Effector memory CD8-positive, alpha-beta T cell (primary cell): Measurements from ENCODE around the gene AP2S1.

ENCODE experiments used
- ATAC-seq: fragments of 150-1000 bp; cut with Tn5 transposase; replicated peaks from 2 replicates; pipeline ENCODE4 v1.10.0; 2021; ENCODE audit warnings: mild to moderate bottlenecking, moderate library complexity
- DNase-seq, 3 experiments: peaks; one replicate each; pipeline ENCODE4 v3.0.0; 2021
- H3K27ac Mint-ChIP-seq, 2 donors: one replicate each; pipeline ENCODE4 v1.8.0; 2022; ENCODE audit warnings: mild to moderate bottlenecking in 2 of 2, mixed read lengths in 2 of 2, moderate library complexity in 2 of 2
- H3K27me3 Mint-ChIP-seq, 2 donors: one replicate each; pipeline ENCODE4 v1.8.0; 2022; ENCODE audit warnings: mixed read lengths in 2 of 2
- H3K36me3 Mint-ChIP-seq: one replicate; pipeline ENCODE4 v1.8.0; 2022; ENCODE audit warnings: mild to moderate bottlenecking, moderate library complexity, mixed read lengths; ENCODE audit not compliant: insufficient read depth
- H3K4me1 Mint-ChIP-seq, 2 donors: one replicate each; pipeline ENCODE4 v1.8.0; 2022; ENCODE audit warnings: low read depth in 2 of 2, mixed read lengths in 2 of 2
- H3K4me3 Mint-ChIP-seq, 2 donors: one replicate each; pipeline ENCODE4 v1.8.0; 2022; ENCODE audit warnings: mild to moderate bottlenecking in 2 of 2, mixed read lengths in 2 of 2, moderate library complexity in 2 of 2
- H3K9me3 Mint-ChIP-seq, 2 donors: one replicate each; pipeline ENCODE4 v1.8.0; 2022; ENCODE audit warnings: mixed read lengths in 2 of 2

AP2S1 gene

GRCh38 chr19:46844067-46844489 lies 6.6 kb downstream of the AP2S1 start:
- peaks cover 46% of the 10 kb centered on the region for H3K36me3 Mint-ChIP-seq
- ATAC-seq, result no peak
- no peak overlapping the region for H3K27ac Mint-ChIP-seq
- no peak overlapping the region for H3K4me3 Mint-ChIP-seq
- no peak for DNase-seq
- peaks cover 8% of the 10 kb centered on the region in 2 donors for H3K4me1 Mint-ChIP-seq
- no peaks in the 10 kb centered on the region for H3K27me3 Mint-ChIP-seq
- no peaks in the 10 kb centered on the region for H3K9me3 Mint-ChIP-seq

GRCh38 chr19:46842791-46843190 lies 7.9 kb downstream of the AP2S1 start:
- Mint-ChIP-seq H3K9me3 (no peaks in the 10 kb centered on the region), H3K27ac (no peak overlapping the region), H3K27me3 (no peaks in the 10 kb centered on the region), H3K36me3 (peaks cover 52% of the 10 kb centered on the region), H3K4me1 (peaks cover 8% of the 10 kb centered on the region in 2 donors), H3K4me3 (no peak overlapping the region)
- ATAC-seq (no peak), DNase-seq (no peak)

GRCh38 chr19:46841458-46842083 lies 9.1 kb downstream of the AP2S1 start:
- Mint-ChIP-seq H3K36me3 (peaks cover 48% of the 10 kb centered on the region), H3K4me3 (no peak overlapping the region), H3K4me1 (peaks cover 4% of the 10 kb centered on the region in 2 donors), H3K9me3 (no peaks in the 10 kb centered on the region), H3K27me3 (no peaks in the 10 kb centered on the region), H3K27ac (no peak overlapping the region)
- DNase-seq (no peak), ATAC-seq (no peak)

- DNase-seq, result peak; percentile 25 to 39 (median 30)
- Mint-ChIP-seq H3K27me3 (no peaks in the 10 kb centered on the region), H3K4me1 (peaks cover 4% of the 10 kb centered on the region in 2 donors), H3K9me3 (no peaks in the 10 kb centered on the region), H3K36me3 (peaks cover 46% of the 10 kb centered on the region), H3K27ac (peak overlapping the region in 1 of 2 donors; percentile 41), H3K4me3 (no peak overlapping the region)
- ATAC-seq, result peak; percentile 81
These were observed 10.1 kb downstream of the AP2S1 start for GRCh38 chr19:46840498-46840942.

GRCh38 chr19:46839752-46840497 lies 10.7 kb downstream of the AP2S1 start:
- Mint-ChIP-seq H3K27me3 (no peaks in the 10 kb centered on the region), H3K9me3 (no peaks in the 10 kb centered on the region), H3K27ac (no peak overlapping the region), H3K36me3 (peaks cover 45% of the 10 kb centered on the region), H3K4me3 (no peak overlapping the region), H3K4me1 (peaks cover 4% of the 10 kb centered on the region in 2 donors)
- no peak for ATAC-seq
- no peak for DNase-seq

GRCh38 chr19:46838160-46838559 lies 12.5 kb downstream of the AP2S1 start:
- Mint-ChIP-seq H3K4me3 (no peak overlapping the region), H3K27me3 (no peaks in the 10 kb centered on the region), H3K9me3 (no peaks in the 10 kb centered on the region), H3K4me1 (peaks cover 4% of the 10 kb centered on the region in 2 donors), H3K27ac (no peak overlapping the region), H3K36me3 (peaks cover 33% of the 10 kb centered on the region)
- ATAC-seq (no peak), DNase-seq (no peak)

- Mint-ChIP-seq H3K4me3 (no peak overlapping the region), H3K4me1 (peaks cover 0 to 2% of the 10 kb centered on the region in 2 donors), H3K27ac (no peak overlapping the region), H3K27me3 (peaks cover 0 to 8% of the 10 kb centered on the region in 2 donors), H3K36me3 (peaks cover 25% of the 10 kb centered on the region), H3K9me3 (no peaks in the 10 kb centered on the region)
- ATAC-seq, result no peak
- no peak for DNase-seq
These were observed 15.7 kb downstream of the AP2S1 start for GRCh38 chr19:46834984-46835383.

- no peak overlapping the region for H3K4me3 Mint-ChIP-seq
- H3K4me1 Mint-ChIP-seq, result no peaks in the 10 kb centered on the region
- no peak overlapping the region for H3K27ac Mint-ChIP-seq
- peaks cover 0 to 8% of the 10 kb centered on the region in 2 donors for H3K27me3 Mint-ChIP-seq
- H3K36me3 Mint-ChIP-seq, result peaks cover 19% of the 10 kb centered on the region
- ATAC-seq (no peak), DNase-seq (no peak)
- no peaks in the 10 kb centered on the region for H3K9me3 Mint-ChIP-seq
These were observed 16.5 kb downstream of the AP2S1 start for GRCh38 chr19:46834121-46834520.

- no peak for DNase-seq
- ATAC-seq, result no peak
- H3K4me3 Mint-ChIP-seq, result no peak overlapping the region
These were observed 19.8 kb downstream of the AP2S1 start for GRCh38 chr19:46830864-46831263.

GRCh38 chr19:46828484-46828883 lies 22.2 kb downstream of the AP2S1 start:
- Mint-ChIP-seq H3K27ac (no peak overlapping the region), H3K4me1 (peaks cover 8 to 11% of the 10 kb centered on the region in 2 donors), H3K27me3 (peaks cover 0 to 8% of the 10 kb centered on the region in 2 donors), H3K36me3 (peaks cover 3% of the 10 kb centered on the region), H3K9me3 (no peaks in the 10 kb centered on the region), H3K4me3 (no peak overlapping the region)
- DNase-seq (no peak), ATAC-seq (no peak)

More at GRCh38 chr19:46830864-46831263, 19.8 kb downstream of the AP2S1 start:
- Mint-ChIP-seq H3K27me3 (peaks cover 0 to 8% of the 10 kb centered on the region in 2 donors), H3K4me1 (no peaks in the 10 kb centered on the region), H3K9me3 (no peaks in the 10 kb centered on the region), H3K27ac (no peak overlapping the region), H3K36me3 (no peaks in the 10 kb centered on the region)

- Mint-ChIP-seq H3K27me3 (peaks cover 0 to 1% of the 10 kb centered on the region in 2 donors), H3K9me3 (no peaks in the 10 kb centered on the region), H3K27ac (peak overlapping the region; percentile 61 to 95), H3K36me3 (peaks cover 3% of the 10 kb centered on the region), H3K4me1 (peaks cover 17 to 20% of the 10 kb centered on the region in 2 donors), H3K4me3 (no peak overlapping the region)
- DNase-seq (no peak), ATAC-seq (no peak)
These were observed 25.0 kb downstream of the AP2S1 start for GRCh38 chr19:46825731-46826055.

- no peaks in the 10 kb centered on the region for H3K9me3 Mint-ChIP-seq
- H3K36me3 Mint-ChIP-seq, result peaks cover 3% of the 10 kb centered on the region
- H3K4me3 Mint-ChIP-seq, result peak overlapping the region; percentile 35 to 65
- DNase-seq (no peak), ATAC-seq (peak; percentile 20)
- H3K4me1 Mint-ChIP-seq, result peaks cover 20 to 22% of the 10 kb centered on the region in 2 donors
- H3K27me3 Mint-ChIP-seq, result no peaks in the 10 kb centered on the region
- H3K27ac Mint-ChIP-seq, result peak overlapping the region; percentile 61 to 95
These were observed 25.5 kb downstream of the AP2S1 start for GRCh38 chr19:46824890-46825730.

GRCh38 chr19:46823049-46823448 lies 27.6 kb downstream of the AP2S1 start:
- no peak overlapping the region for H3K4me3 Mint-ChIP-seq
- no peak for ATAC-seq
- H3K27me3 Mint-ChIP-seq, result no peaks in the 10 kb centered on the region
- H3K9me3 Mint-ChIP-seq, result no peaks in the 10 kb centered on the region
- peaks cover 24 to 34% of the 10 kb centered on the region in 2 donors for H3K4me1 Mint-ChIP-seq
- H3K36me3 Mint-ChIP-seq, result peaks cover 3% of the 10 kb centered on the region
- DNase-seq, result no peak
- no peak overlapping the region for H3K27ac Mint-ChIP-seq
